ENCODE data around the gene YIPF5. TPM values are rescaled to one million over a fixed set of nuclear protein-coding genes. Genes with fewer than 3 reads are reported as not detected.

The YIPF5 gene
- total RNA-seq, 3 donors from 2014 or later (not counting 1 experiment from before 2014, with no cell fraction given): 19.8 to 26.0 (median 24.6) TPM

- DNase-seq (no peak), ATAC-seq (no peak)
- no peak for TF ChIP-seq CTCF (IDR thresholded peaks at IDR 0.05)
- Histone ChIP-seq H3K4me1 (ENCODE audit: control insufficient read depth, insufficient read depth, low read length) (no peaks in the 10 kb centered on the region), H3K27me3 (ENCODE audit: control insufficient read depth, insufficient read depth, low read length) (no peaks in the 10 kb centered on the region), H3K9me3 (ENCODE audit: control insufficient read depth, insufficient read depth, low read length) (no peaks in the 10 kb centered on the region), H3K4me3 (ENCODE audit: low read length) (no peak overlapping the region), H3K27ac (ENCODE audit: low read length) (no peak overlapping the region), H3K36me3 (ENCODE audit: control insufficient read depth, insufficient read depth, low read length) (no peaks in the 10 kb centered on the region)
- Mint-ChIP-seq H3K9me3 (no peaks in the 10 kb centered on the region), H3K27me3 (ENCODE audit: low read depth in 2 of 2) (peaks cover 20 to 23% of the 10 kb centered on the region in 2 donors), H3K4me1 (no peaks in the 10 kb centered on the region), H3K27ac (no peak overlapping the region), H3K4me3 (no peak overlapping the region), H3K36me3 (no peaks in the 10 kb centered on the region)
- intact Hi-C loops (cut with micrococcal nuclease): no loop called here
- 94% methylated on average over 4 of the region's 4 CpGs for WGBS (ENCODE audit: insufficient coverage)
Measured at GRCh38 chr5:144126707-144127106, 43.8 kb downstream of the YIPF5 start.

GRCh38 chr5:144125163-144125726, 45.2 kb downstream of the YIPF5 start:
- intact Hi-C loops (cut with micrococcal nuclease): no loop called here
- WGBS (ENCODE audit: insufficient coverage): 86% methylated on average over 3 of the region's 4 CpGs
- H3K4me1 ChIP-seq (ENCODE audit: control insufficient read depth, insufficient read depth, low read length): no peaks in the 10 kb centered on the region
- Mint-ChIP-seq H3K4me1 (no peaks in the 10 kb centered on the region), H3K27ac (no peak overlapping the region), H3K36me3 (no peaks in the 10 kb centered on the region), H3K4me3 (no peak overlapping the region), H3K27me3 (ENCODE audit: low read depth in 2 of 2) (peaks cover 26 to 37% of the 10 kb centered on the region in 2 donors), H3K9me3 (no peaks in the 10 kb centered on the region)
- no peak overlapping the region for H3K4me3 ChIP-seq (ENCODE audit: low read length)
- no peaks in the 10 kb centered on the region for H3K9me3 ChIP-seq (ENCODE audit: control insufficient read depth, insufficient read depth, low read length)
- TF ChIP-seq CTCF (IDR thresholded peaks at IDR 0.05): no peak
- no peaks in the 10 kb centered on the region for H3K36me3 ChIP-seq (ENCODE audit: control insufficient read depth, insufficient read depth, low read length)
- no peak overlapping the region for H3K27ac ChIP-seq (ENCODE audit: low read length)
- H3K27me3 ChIP-seq (ENCODE audit: control insufficient read depth, insufficient read depth, low read length): no peaks in the 10 kb centered on the region
- DNase-seq (no peak), ATAC-seq (no peak)

- Histone ChIP-seq H3K9me3 (ENCODE audit: control insufficient read depth, insufficient read depth, low read length) (no peaks in the 10 kb centered on the region), H3K27ac (ENCODE audit: low read length) (no peak overlapping the region), H3K36me3 (ENCODE audit: control insufficient read depth, insufficient read depth, low read length) (no peaks in the 10 kb centered on the region), H3K4me1 (ENCODE audit: control insufficient read depth, insufficient read depth, low read length) (no peaks in the 10 kb centered on the region), H3K4me3 (ENCODE audit: low read length) (no peak overlapping the region), H3K27me3 (ENCODE audit: control insufficient read depth, insufficient read depth, low read length) (no peaks in the 10 kb centered on the region)
- Mint-ChIP-seq H3K36me3 (no peaks in the 10 kb centered on the region), H3K4me3 (no peak overlapping the region), H3K9me3 (no peaks in the 10 kb centered on the region), H3K27ac (no peak overlapping the region), H3K4me1 (no peaks in the 10 kb centered on the region), H3K27me3 (ENCODE audit: low read depth in 2 of 2) (peaks cover 20 to 45% of the 10 kb centered on the region in 2 donors)
- no peak for ATAC-seq
- WGBS (ENCODE audit: insufficient coverage): 82% methylated on average over 3 of the region's 3 CpGs
- no peak for TF ChIP-seq CTCF (IDR thresholded peaks at IDR 0.05)
- no peak for DNase-seq
- intact Hi-C loops (cut with micrococcal nuclease): no loop called here
Measured at GRCh38 chr5:144122641-144123040, 47.8 kb downstream of the YIPF5 start.

- no peaks in the 10 kb centered on the region for H3K36me3 Mint-ChIP-seq
- TF ChIP-seq CTCF (IDR thresholded peaks at IDR 0.05): no peak
- H3K27ac Mint-ChIP-seq: no peak overlapping the region
Measured at GRCh38 chr5:144122081-144122480, 48.4 kb downstream of the YIPF5 start.

More at GRCh38 chr5:144122081-144122480, 48.4 kb downstream of the YIPF5 start:
- H3K4me1 Mint-ChIP-seq: no peaks in the 10 kb centered on the region
- ATAC-seq: no peak
- peaks cover 24 to 51% of the 10 kb centered on the region in 2 donors for H3K27me3 Mint-ChIP-seq (ENCODE audit: low read depth in 2 of 2)
- DNase-seq: no peak
- H3K4me1 ChIP-seq (ENCODE audit: control insufficient read depth, insufficient read depth, low read length): no peaks in the 10 kb centered on the region
- H3K9me3 ChIP-seq (ENCODE audit: control insufficient read depth, insufficient read depth, low read length): no peaks in the 10 kb centered on the region
- H3K9me3 Mint-ChIP-seq: no peaks in the 10 kb centered on the region
- intact Hi-C loops (cut with micrococcal nuclease): no loop called here
- no peaks in the 10 kb centered on the region for H3K36me3 ChIP-seq (ENCODE audit: control insufficient read depth, insufficient read depth, low read length)
- no peak overlapping the region for H3K4me3 Mint-ChIP-seq
- H3K27ac ChIP-seq (ENCODE audit: low read length): no peak overlapping the region
- WGBS (ENCODE audit: insufficient coverage): 98% methylated on average over 2 of the region's 2 CpGs
- no peak overlapping the region for H3K4me3 ChIP-seq (ENCODE audit: low read length)
- no peaks in the 10 kb centered on the region for H3K27me3 ChIP-seq (ENCODE audit: control insufficient read depth, insufficient read depth, low read length)
